Calu3 (cell line): ENCODE measurements around the gene SPATA7. TPM values are rescaled to one million over a fixed set of nuclear protein-coding genes. Genes with fewer than 3 reads are reported as not detected.

Experiments
- BruUV-seq: library from RNA; stranded (reverse); fragments of 400-500 nt; replicated peaks from 2 replicates; lab custom pipeline; 2021; lab: Mats Ljungman, UMichigan
- CTCF ChIA-PET: fragments of 300-600 bp; sonication (Branson Sonifier 250); formaldehyde crosslinking; loops from one replicate; lab custom pipeline; 2022; ENCODE audit warnings: antibody characterized with exemption; lab: Charles Lee
- DNase-seq: peaks from one replicate; pipeline ENCODE4 v3.0.0; 2022
- H3K27ac Mint-ChIP-seq: one replicate; pipeline ENCODE4 v1.8.0; 2022; ENCODE audit warnings: mixed read lengths; ENCODE audit not compliant: unreplicated experiment
- H3K27me3 Mint-ChIP-seq: one replicate; pipeline ENCODE4 v1.8.0; 2022; ENCODE audit warnings: mixed read lengths; ENCODE audit not compliant: unreplicated experiment
- H3K36me3 Mint-ChIP-seq: one replicate; pipeline ENCODE4 v1.8.0; 2022; ENCODE audit warnings: mild to moderate bottlenecking, moderate library complexity, mixed read lengths; ENCODE audit not compliant: insufficient read depth, unreplicated experiment
- H3K4me1 Mint-ChIP-seq: one replicate; pipeline ENCODE4 v1.8.0; 2022; ENCODE audit warnings: mild to moderate bottlenecking, low read depth, mixed read lengths; ENCODE audit not compliant: unreplicated experiment
- H3K4me3 Mint-ChIP-seq: one replicate; pipeline ENCODE4 v1.8.0; 2022; ENCODE audit warnings: mild to moderate bottlenecking, low read depth, moderate library complexity, mixed read lengths; ENCODE audit not compliant: unreplicated experiment
- H3K9me3 Mint-ChIP-seq: one replicate; pipeline ENCODE4 v1.8.0; 2022; ENCODE audit warnings: low read depth, mixed read lengths; ENCODE audit not compliant: unreplicated experiment
- intact Hi-C: fragments of 100-400 bp; cut with micrococcal nuclease; formaldehyde crosslinking; loops from one replicate; pipeline ENCODE4 v1.10.0; 2022; ENCODE audit not compliant: unreplicated experiment
- total RNA-seq: library from RNA; stranded (reverse); gene quantifications from 2 replicates; pipeline ENCODE4 v1.2.3, GENCODE V29; 2022
- TF ChIP-seq, protein P1 (sequence below): fragments of 200-600 bp; IDR thresholded peaks from one replicate; pipeline ENCODE4 v1.8.0; 2022; ENCODE audit warnings: antibody characterized with exemption; ENCODE audit not compliant: unreplicated experiment

The SPATA7 gene
- total RNA-seq, 1 experiment from 2014 or later: 8.1 TPM

DNA sequence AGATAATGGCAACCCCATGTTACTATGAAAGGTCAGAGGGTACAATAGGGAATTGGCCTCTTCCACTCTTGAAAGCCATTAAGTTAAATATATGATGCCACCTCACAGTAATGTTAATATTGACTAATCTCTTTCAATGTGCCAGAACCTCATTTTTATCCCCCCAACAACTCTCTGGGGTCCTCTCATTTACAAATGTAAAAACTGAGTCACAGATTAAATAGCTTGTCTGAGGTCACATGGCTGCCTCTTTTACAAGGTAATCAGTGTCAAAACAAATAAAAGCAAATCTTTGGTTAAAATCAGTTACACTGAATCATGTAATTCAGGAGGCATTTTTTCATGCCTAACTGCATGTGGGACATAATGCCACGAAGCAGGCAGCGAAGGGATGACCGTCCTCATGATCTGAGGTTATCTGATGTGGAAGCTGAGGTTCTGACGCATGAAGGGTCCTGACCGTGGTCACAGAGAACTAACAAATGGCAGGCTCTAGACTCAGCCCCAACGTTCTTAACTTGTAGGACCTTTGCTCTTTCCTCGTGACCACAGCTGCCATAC is 90.8 kb downstream of the SPATA7 start:
- BruUV-seq: no TSS peak
- TF ChIP-seq, protein P1, sequence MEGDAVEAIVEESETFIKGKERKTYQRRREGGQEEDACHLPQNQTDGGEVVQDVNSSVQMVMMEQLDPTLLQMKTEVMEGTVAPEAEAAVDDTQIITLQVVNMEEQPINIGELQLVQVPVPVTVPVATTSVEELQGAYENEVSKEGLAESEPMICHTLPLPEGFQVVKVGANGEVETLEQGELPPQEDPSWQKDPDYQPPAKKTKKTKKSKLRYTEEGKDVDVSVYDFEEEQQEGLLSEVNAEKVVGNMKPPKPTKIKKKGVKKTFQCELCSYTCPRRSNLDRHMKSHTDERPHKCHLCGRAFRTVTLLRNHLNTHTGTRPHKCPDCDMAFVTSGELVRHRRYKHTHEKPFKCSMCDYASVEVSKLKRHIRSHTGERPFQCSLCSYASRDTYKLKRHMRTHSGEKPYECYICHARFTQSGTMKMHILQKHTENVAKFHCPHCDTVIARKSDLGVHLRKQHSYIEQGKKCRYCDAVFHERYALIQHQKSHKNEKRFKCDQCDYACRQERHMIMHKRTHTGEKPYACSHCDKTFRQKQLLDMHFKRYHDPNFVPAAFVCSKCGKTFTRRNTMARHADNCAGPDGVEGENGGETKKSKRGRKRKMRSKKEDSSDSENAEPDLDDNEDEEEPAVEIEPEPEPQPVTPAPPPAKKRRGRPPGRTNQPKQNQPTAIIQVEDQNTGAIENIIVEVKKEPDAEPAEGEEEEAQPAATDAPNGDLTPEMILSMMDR: no peak
- no peak overlapping the region for H3K4me3 Mint-ChIP-seq
- H3K27ac Mint-ChIP-seq: no peak overlapping the region
- H3K9me3 Mint-ChIP-seq: no peaks in the 10 kb centered on the region
- intact Hi-C loops: no loop called here
- CTCF ChIA-PET: no interaction called here
- DNase-seq: no peak
- H3K4me1 Mint-ChIP-seq: no peaks in the 10 kb centered on the region
- H3K36me3 Mint-ChIP-seq: no peaks in the 10 kb centered on the region
- H3K27me3 Mint-ChIP-seq: no peaks in the 10 kb centered on the region

DNA sequence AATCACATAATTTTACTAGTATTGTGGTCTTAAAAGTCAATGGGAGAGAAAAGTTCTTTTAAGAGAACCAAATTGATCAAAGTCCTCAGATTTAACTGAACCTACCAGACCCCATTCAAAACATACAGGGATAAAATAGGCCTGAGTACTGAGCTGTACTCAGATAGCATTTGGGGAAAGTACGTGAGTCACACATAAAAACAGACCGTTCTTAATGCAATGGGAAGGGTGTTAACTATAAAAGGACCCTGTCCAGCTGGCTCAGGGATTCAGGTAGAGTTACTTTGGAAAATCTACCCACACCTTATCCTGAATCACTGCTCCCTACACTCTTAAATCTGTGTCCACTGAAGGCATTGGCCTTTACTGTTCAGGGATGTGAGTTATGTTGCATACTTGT is 91.4 kb downstream of the SPATA7 start:
- no TSS peak for BruUV-seq
- Mint-ChIP-seq H3K36me3 (no peaks in the 10 kb centered on the region), H3K4me3 (no peak overlapping the region), H3K27me3 (no peaks in the 10 kb centered on the region), H3K27ac (no peak overlapping the region), H3K9me3 (no peaks in the 10 kb centered on the region), H3K4me1 (no peaks in the 10 kb centered on the region)
- intact Hi-C loops: no loop called here
- DNase-seq: no peak
- CTCF ChIA-PET: no interaction called here
- TF ChIP-seq, protein P1: no peak

DNA sequence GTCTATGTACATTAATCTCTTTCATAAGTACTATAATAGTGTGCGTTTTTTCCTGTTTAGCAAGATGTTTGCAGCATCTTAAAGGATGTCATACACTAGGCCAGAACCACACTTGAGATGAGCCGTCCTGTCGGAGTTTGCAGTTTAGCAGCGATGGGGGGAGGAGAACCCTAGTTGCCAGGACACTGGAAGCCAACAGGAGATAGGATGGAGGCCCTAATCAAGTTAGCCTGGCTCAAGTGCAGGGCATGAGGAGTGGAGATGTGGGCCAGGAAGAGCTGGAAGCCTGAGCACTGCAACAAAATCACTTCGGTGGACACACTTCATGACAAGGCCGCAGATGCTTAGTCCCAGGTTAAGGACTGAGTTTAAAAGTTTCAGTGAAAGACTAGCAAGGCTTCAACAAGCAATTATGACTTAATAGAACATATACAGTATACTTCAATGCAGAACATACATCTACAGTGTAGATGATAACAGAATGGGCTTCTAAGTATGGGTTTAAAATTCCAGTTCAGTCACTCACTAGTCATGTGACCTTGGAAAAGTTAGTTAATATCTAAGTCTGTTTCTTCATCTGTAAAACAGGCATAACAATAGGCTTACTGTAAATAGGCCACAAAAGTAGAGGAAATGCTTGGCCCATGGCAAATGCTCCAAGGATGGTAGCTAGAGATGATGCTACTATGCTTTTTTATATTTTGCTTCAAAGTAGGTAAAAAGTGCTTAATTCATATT is 92.2 kb downstream of the SPATA7 start:
- intact Hi-C loops: no loop called here

DNA sequence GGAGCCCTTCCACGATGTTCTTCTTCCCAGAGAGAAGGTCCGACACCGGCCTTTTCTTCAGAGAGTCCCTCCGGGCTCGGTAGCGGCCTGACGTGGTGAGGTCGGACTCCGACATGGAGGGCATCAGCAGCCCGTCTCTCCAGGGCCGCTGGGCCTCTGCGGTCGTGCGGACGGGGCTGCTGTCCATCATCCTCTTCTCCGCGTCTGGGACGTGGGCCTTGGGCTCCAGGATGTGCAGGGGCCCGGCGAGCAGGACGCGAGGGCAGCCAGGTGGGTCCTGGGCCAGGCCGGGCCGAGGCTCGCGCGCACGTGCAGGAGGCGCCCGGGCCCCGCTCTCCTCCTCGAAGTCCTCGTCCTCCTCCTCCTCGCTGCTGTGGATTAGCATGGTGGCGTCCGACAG is 93.5 kb downstream of the SPATA7 start:
- CTCF ChIA-PET: no interaction called here
- TF ChIP-seq, protein P1: no peak
- intact Hi-C loops: no loop called here
- Mint-ChIP-seq H3K27me3 (no peaks in the 10 kb centered on the region), H3K9me3 (no peaks in the 10 kb centered on the region), H3K27ac (no peak overlapping the region), H3K4me3 (no peak overlapping the region), H3K4me1 (no peaks in the 10 kb centered on the region), H3K36me3 (no peaks in the 10 kb centered on the region)
- no TSS peak for BruUV-seq
- no peak for DNase-seq

More for the DNA sequence above, 92.2 kb downstream of the SPATA7 start:
- no peaks in the 10 kb centered on the region for H3K4me1 Mint-ChIP-seq
- no peak for DNase-seq
- no peaks in the 10 kb centered on the region for H3K36me3 Mint-ChIP-seq
- TF ChIP-seq, protein P1: no peak
- no TSS peak for BruUV-seq
- H3K9me3 Mint-ChIP-seq: no peaks in the 10 kb centered on the region
- no peaks in the 10 kb centered on the region for H3K27me3 Mint-ChIP-seq
- CTCF ChIA-PET: no interaction called here
- H3K4me3 Mint-ChIP-seq: no peak overlapping the region
- no peak overlapping the region for H3K27ac Mint-ChIP-seq
